Lower lobe of right lung (tissue), 2 donors: ENCODE data around the gene APOD. TPM values are rescaled to one million over a fixed set of nuclear protein-coding genes. Genes with fewer than 3 reads are reported as not detected.
"Not testable (repeated sequence)": the region's sequence is repeated elsewhere in the genome, so short reads cannot be mapped to it uniquely, and the experiment has no call there.

Experiments
- ATAC-seq, 2 donors: fragments of 200-7000 bp; cut with Tn5 transposase; one replicate each; pipeline ENCODE4 v1.9.1; 2020 to 2022; ENCODE audit warnings: mild to moderate bottlenecking in 2 of 2, moderate library complexity in 2 of 2
- DNase-seq: peaks from one replicate; pipeline ENCODE4 v3.0.0-alpha.2; 2020
- H3K27ac ChIP-seq: fragments of 200-600 bp; one replicate; pipeline ENCODE4 v1.8.0; 2022
- H3K27me3 ChIP-seq: fragments of 200-600 bp; one replicate; pipeline ENCODE4 v1.8.0; 2022; ENCODE audit warnings: low read depth
- H3K36me3 ChIP-seq: fragments of 200-600 bp; one replicate; pipeline ENCODE4 v1.8.0; 2022; ENCODE audit warnings: mild to moderate bottlenecking
- H3K4me1 ChIP-seq: fragments of 200-600 bp; one replicate; pipeline ENCODE4 v1.8.0; 2022
- H3K4me3 ChIP-seq: fragments of 200-600 bp; one replicate; pipeline ENCODE4 v1.8.0; 2022; ENCODE audit warnings: mild to moderate bottlenecking
- H3K9me3 ChIP-seq: fragments of 200-600 bp; one replicate; pipeline ENCODE4 v1.8.0; 2022
- CTCF ChIP-seq: fragments of 200-600 bp; IDR thresholded peaks from one replicate; pipeline ENCODE4 v1.8.0; 2022; ENCODE audit warnings: antibody characterized with exemption, mild to moderate bottlenecking
- intact Hi-C: fragments of 100-400 bp; cut with DNase I; formaldehyde crosslinking; loops from one replicate; pipeline ENCODE4 v1.11.0; 2022
- total RNA-seq: library from RNA; stranded (reverse); fragmentation: NEBNext Ultra II Directional; extraction: Animal tissue kit (Norgen Biotek cat#: 25700); gene quantifications from one replicate; pipeline ENCODE4 v1.2.1, GENCODE V29; 2021
- donor health status: DM: no; HTN: yes; CAD: no; lungs with severe emphysema.

APOD gene
- total RNA-seq, 1 donor from 2014 or later, result 91.6 TPM

GRCh38 chr3:195601382-195601781 lies 17.6 kb upstream of the APOD start:
- DNase-seq, result no peak
- H3K4me1 ChIP-seq, result no peaks in the 10 kb centered on the region
- ATAC-seq, result no peak
- H3K36me3 ChIP-seq, result no peaks in the 10 kb centered on the region
- H3K9me3 ChIP-seq, result no peaks in the 10 kb centered on the region
- no peak overlapping the region for H3K4me3 ChIP-seq
- intact Hi-C loops, result no loop called here
- no peak for TF ChIP-seq CTCF
- no peak overlapping the region for H3K27ac ChIP-seq
- no peaks in the 10 kb centered on the region for H3K27me3 ChIP-seq

- H3K27ac ChIP-seq, intact Hi-C loops, H3K9me3 ChIP-seq, H3K4me1 ChIP-seq, H3K4me3 ChIP-seq, DNase-seq, ATAC-seq, H3K27me3 ChIP-seq, H3K36me3 ChIP-seq: not testable (repeated sequence)
These were observed 16.2 kb upstream of the APOD start for GRCh38 chr3:195599926-195600325.

DNA sequence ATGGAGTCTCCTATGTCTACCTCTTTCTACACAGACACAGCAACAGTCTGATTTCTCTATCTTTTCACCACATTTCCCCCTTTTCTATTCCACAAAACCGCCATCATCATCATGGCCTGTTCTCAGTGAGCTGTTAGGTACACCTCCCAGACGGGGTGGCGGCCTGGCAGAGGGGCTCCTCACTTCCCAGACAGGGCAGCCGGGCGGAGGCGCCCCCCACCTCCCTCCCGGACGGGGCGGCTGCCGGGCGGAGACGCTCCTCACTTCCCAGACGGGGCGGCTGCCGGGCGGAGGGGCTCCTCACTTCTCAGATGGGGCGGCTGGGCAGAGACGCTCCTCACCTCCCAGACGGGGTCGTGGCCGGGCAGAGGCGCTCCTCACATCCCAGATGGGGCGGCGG lies 15.8 kb upstream of the APOD start:
- DNase-seq, H3K4me1 ChIP-seq, H3K4me3 ChIP-seq, H3K36me3 ChIP-seq, ATAC-seq, H3K27me3 ChIP-seq, H3K9me3 ChIP-seq, intact Hi-C loops, H3K27ac ChIP-seq: not testable (repeated sequence)

- H3K36me3 ChIP-seq, result no peaks in the 10 kb centered on the region
- no peak for DNase-seq
- H3K27me3 ChIP-seq, result no peaks in the 10 kb centered on the region
- intact Hi-C loops, result no loop called here
- no peak overlapping the region for H3K4me3 ChIP-seq
- TF ChIP-seq CTCF, result no peak
- no peaks in the 10 kb centered on the region for H3K4me1 ChIP-seq
- H3K27ac ChIP-seq, result no peak overlapping the region
- no peak for ATAC-seq
- no peaks in the 10 kb centered on the region for H3K9me3 ChIP-seq
These were observed 14.1 kb upstream of the APOD start for GRCh38 chr3:195597848-195598247.

GRCh38 chr3:195597229-195597628 lies 13.5 kb upstream of the APOD start:
- no peak for TF ChIP-seq CTCF
- H3K4me3 ChIP-seq, result no peak overlapping the region
- H3K9me3 ChIP-seq, result no peaks in the 10 kb centered on the region
- H3K27me3 ChIP-seq, result no peaks in the 10 kb centered on the region
- intact Hi-C loops, result no loop called here
- no peak overlapping the region for H3K27ac ChIP-seq
- DNase-seq, result no peak
- no peaks in the 10 kb centered on the region for H3K36me3 ChIP-seq
- ATAC-seq, result no peak
- no peaks in the 10 kb centered on the region for H3K4me1 ChIP-seq

GRCh38 chr3:195596765-195597171 lies 13.0 kb upstream of the APOD start:
- Histone ChIP-seq H3K4me1 (peaks cover 4% of the 10 kb centered on the region), H3K36me3 (no peaks in the 10 kb centered on the region), H3K9me3 (no peaks in the 10 kb centered on the region), H3K4me3 (no peak overlapping the region), H3K27me3 (no peaks in the 10 kb centered on the region), H3K27ac (no peak overlapping the region)
- intact Hi-C loops, result no loop called here
- ATAC-seq (no peak), DNase-seq (no peak)
- no peak for TF ChIP-seq CTCF
